Body of pancreas (tissue), 4 donors: ENCODE data around the gene PNPLA2.

ENCODE experiments used
- POLR2A ChIP-seq, 3 donors: fragments of 450-650 bp; IDR thresholded peaks; one replicate each; pipeline ENCODE4 v1.6.1; 2016; ENCODE audit warnings: antibody characterized with exemption in 3 of 3, mild to moderate bottlenecking in 2 of 3
- TF ChIP-seq, protein P1 (sequence below), 7 experiments: fragments of 450-650 bp in 4 of 7; fragments of 200-600 bp in 3 of 7; sonication (generic) in 3 of 7; IDR thresholded peaks; one replicate each; pipeline ENCODE4 v1.5.1; 2016 to 2019; ENCODE audit warnings: antibody characterized with exemption in 7 of 7

DNA sequence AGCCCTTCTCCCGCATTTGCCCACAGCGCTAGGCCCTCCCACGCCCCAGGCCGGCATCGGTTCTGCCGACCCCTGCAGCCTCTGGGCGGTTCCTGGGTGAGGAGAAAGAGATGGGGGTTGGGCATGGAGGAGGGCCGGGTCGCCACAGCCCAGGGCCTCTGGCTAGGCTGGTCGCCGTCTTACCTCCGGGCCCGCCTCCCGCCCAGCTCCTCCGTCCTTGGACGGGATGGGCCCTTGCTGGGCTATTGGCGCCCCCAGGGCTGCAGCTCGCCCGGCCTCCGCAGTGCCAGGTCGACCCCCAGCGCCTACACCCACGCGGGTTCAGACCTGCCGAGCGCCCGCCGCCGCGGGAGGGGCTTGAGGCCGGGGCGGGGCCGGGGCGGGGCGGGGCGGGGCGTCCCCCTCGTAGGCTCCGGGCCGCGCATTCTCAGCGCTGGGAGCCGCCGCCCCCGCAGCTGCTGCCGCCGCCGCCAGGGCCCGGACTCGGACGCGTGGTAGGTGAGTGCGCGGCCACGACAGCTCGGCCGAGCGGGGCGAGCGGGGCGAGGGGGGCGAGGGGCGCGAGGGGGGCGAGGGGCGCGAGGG lies 13.9 kb downstream of the PNPLA2 start, which contains the start of gene CD151:
- no peak for TF ChIP-seq POLR2A (IDR thresholded peaks at IDR 0.05)
- TF ChIP-seq, protein P1, sequence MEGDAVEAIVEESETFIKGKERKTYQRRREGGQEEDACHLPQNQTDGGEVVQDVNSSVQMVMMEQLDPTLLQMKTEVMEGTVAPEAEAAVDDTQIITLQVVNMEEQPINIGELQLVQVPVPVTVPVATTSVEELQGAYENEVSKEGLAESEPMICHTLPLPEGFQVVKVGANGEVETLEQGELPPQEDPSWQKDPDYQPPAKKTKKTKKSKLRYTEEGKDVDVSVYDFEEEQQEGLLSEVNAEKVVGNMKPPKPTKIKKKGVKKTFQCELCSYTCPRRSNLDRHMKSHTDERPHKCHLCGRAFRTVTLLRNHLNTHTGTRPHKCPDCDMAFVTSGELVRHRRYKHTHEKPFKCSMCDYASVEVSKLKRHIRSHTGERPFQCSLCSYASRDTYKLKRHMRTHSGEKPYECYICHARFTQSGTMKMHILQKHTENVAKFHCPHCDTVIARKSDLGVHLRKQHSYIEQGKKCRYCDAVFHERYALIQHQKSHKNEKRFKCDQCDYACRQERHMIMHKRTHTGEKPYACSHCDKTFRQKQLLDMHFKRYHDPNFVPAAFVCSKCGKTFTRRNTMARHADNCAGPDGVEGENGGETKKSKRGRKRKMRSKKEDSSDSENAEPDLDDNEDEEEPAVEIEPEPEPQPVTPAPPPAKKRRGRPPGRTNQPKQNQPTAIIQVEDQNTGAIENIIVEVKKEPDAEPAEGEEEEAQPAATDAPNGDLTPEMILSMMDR (IDR thresholded peaks at IDR 0.05): peak in 1 of 7 experiments; percentile 44
